Type B pancreatic cell (in vitro differentiated cells): ENCODE data around the gene GLIS2. TPM values are rescaled to one million over a fixed set of nuclear protein-coding genes. Genes with fewer than 3 reads are reported as not detected.

Experiments
- DNase-seq: peaks from one replicate; pipeline ENCODE4 v3.0.0; 2021; ENCODE audit warnings: mixed read lengths; ENCODE audit not compliant: unreplicated experiment; ENCODE audit errors: extremely low spot score
- H3K27ac Mint-ChIP-seq: 2 replicates; pipeline ENCODE4 v1.8.0; 2021; ENCODE audit warnings: mild to moderate bottlenecking, mixed read lengths
- H3K27me3 Mint-ChIP-seq: 2 replicates; pipeline ENCODE4 v1.8.0; 2021; ENCODE audit warnings: mixed read lengths
- H3K36me3 Mint-ChIP-seq: 2 replicates; pipeline ENCODE4 v1.8.0; 2021; ENCODE audit warnings: mixed read lengths
- H3K4me1 Mint-ChIP-seq: one replicate; pipeline ENCODE4 v1.8.0; 2021; ENCODE audit warnings: mixed read lengths; ENCODE audit not compliant: unreplicated experiment
- H3K4me3 Mint-ChIP-seq: 2 replicates; pipeline ENCODE4 v1.8.0; 2021; ENCODE audit warnings: mild to moderate bottlenecking, mixed read lengths
- H3K9me3 Mint-ChIP-seq: 2 replicates; pipeline ENCODE4 v1.8.0; 2021; ENCODE audit warnings: mixed read lengths
- total RNA-seq: library from RNA; stranded (reverse); gene quantifications from 2 replicates; pipeline ENCODE4 v1.2.1, GENCODE V29; 2021; ENCODE audit warnings: low replicate concordance
- TF ChIP-seq, protein P1 (sequence below): fragments of 200-600 bp; sonication (generic); conservative IDR thresholded peaks from 2 replicates; pipeline ENCODE4 v1.5.0; 2021; ENCODE audit warnings: antibody characterized with exemption, mild to moderate bottlenecking

Gene GLIS2
- total RNA-seq, 1 donor from 2014 or later, result 23.0 TPM

DNA sequence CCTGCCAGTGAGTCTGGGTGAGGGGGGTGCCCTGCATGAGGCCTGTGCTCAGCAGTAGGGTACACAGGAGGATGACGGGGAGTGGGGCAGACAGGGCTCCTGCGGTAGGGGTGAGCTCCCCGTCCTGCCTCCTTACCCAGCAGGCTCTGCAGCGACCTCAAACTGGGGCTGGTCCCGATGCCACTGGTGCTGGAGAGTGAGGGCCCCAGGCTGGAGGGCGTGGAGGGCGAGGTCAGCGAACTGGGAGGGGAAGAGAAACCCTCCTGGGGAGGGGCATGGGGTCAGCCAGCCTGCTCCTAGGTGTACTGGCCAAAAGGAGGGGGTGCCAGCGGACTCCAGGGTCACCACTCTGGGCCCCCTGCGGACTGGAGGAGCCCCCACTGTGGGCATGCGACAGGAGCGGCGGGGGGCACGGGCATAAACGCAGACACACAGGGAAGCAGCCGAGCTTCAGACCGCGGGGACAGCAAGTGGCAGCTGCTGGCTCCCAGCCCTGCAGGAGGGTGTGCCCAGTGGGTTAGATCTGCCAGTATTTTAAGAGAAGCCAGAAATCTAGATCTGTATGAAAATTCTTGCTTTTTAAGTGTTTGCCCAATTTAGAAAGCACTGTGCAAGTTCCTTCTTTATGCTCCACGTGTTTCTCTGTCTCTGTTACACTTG, 46.7 kb downstream of the GLIS2 start:
- Mint-ChIP-seq H3K4me3 (no peak overlapping the region), H3K27me3 (no peaks in the 10 kb centered on the region), H3K4me1 (peaks cover 9% of the 10 kb centered on the region), H3K36me3 (no peaks in the 10 kb centered on the region), H3K9me3 (no peaks in the 10 kb centered on the region), H3K27ac (no peak overlapping the region)
- no peak for DNase-seq
- TF ChIP-seq, protein P1, sequence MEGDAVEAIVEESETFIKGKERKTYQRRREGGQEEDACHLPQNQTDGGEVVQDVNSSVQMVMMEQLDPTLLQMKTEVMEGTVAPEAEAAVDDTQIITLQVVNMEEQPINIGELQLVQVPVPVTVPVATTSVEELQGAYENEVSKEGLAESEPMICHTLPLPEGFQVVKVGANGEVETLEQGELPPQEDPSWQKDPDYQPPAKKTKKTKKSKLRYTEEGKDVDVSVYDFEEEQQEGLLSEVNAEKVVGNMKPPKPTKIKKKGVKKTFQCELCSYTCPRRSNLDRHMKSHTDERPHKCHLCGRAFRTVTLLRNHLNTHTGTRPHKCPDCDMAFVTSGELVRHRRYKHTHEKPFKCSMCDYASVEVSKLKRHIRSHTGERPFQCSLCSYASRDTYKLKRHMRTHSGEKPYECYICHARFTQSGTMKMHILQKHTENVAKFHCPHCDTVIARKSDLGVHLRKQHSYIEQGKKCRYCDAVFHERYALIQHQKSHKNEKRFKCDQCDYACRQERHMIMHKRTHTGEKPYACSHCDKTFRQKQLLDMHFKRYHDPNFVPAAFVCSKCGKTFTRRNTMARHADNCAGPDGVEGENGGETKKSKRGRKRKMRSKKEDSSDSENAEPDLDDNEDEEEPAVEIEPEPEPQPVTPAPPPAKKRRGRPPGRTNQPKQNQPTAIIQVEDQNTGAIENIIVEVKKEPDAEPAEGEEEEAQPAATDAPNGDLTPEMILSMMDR, result no peak

DNA sequence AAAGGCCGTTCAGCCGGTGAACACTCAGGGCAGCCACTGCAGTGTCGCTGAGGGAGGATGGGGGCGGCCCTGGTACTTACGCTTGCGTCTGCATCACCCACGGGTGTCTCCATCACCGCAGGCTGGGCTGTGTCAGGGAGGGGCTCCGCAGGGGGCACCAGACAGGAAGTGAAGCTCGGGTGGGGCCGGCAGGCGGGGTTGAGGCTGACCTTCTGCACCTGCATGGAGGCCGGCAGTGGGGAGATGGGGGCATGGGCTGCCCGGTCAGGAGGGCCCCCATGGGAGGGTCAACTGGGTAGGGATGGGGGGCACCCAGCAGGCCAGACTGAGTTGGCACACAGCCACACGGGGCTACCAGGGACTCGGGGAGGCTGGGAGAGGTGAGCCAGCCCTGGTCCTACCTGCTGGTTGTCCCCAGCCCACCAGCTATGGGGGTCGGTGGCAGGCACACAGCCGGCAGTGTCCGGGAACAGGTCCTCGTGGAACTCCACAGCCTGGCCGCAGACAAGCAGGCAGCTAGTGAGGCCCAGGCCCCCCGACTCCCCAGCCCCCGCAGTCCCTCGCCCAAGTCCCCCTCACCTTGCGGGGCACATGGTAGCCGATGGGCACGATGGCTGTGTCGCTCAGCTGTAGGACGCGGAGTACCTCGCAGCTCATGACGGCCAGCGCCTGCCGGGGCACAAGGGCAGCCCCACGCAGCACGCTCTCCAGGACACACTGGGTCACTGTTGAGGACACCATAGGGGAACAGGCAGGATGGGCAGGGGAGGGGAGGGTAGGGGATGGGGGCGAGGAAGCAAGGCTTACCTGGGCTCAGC, 48.5 kb downstream of the GLIS2 start:
- H3K4me3 Mint-ChIP-seq, result no peak overlapping the region
- H3K27ac Mint-ChIP-seq, result no peak overlapping the region
- no peaks in the 10 kb centered on the region for H3K36me3 Mint-ChIP-seq
- no peaks in the 10 kb centered on the region for H3K27me3 Mint-ChIP-seq
- TF ChIP-seq, protein P1, result no peak
- H3K4me1 Mint-ChIP-seq, result peaks cover 5% of the 10 kb centered on the region
- no peaks in the 10 kb centered on the region for H3K9me3 Mint-ChIP-seq
- no peak for DNase-seq

DNA sequence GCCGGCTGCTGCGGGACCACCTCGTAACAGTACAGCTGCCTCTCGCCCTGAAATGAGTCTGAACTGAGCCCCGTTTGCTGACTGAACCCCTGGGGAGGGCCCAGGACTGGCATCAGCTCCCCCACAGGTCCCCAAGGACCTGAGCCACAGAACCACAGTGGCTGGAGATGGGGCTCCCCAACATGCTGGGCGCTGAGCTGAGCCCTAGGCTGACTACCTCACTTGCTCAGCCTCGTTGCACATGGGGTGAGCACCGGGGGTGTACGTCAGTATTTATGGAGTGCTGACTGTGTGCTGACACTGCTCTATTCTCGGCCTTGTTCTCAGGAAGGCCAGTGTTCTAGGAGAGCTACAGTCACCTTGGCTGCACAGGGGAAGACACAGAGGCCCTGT, 49.1 kb downstream of the GLIS2 start:
- no peak for DNase-seq
- Mint-ChIP-seq H3K4me1 (peaks cover 5% of the 10 kb centered on the region), H3K27ac (no peak overlapping the region), H3K9me3 (no peaks in the 10 kb centered on the region), H3K36me3 (no peaks in the 10 kb centered on the region), H3K4me3 (no peak overlapping the region), H3K27me3 (no peaks in the 10 kb centered on the region)
- TF ChIP-seq, protein P1, result no peak

DNA sequence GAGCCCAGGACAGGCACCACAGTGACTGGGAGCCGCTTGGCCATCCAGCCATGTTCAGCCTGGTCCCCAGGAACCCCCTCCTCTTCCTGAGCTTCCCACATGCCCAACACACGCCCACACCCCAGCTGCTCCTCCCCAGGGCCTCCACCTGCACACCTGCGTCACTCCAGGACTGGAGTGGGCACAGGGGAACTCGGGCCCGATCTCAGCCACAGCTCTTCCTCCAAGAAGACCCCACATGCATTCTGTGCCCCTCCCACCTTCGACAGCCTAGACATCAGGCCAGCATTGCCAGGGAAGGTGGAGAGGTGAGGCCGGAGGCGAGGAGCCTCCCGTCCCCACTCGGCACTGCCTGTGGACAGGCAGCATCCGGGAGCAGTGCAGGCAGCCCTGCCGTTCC, 49.7 kb downstream of the GLIS2 start:
- TF ChIP-seq, protein P1, result no peak
- Mint-ChIP-seq H3K27me3 (no peaks in the 10 kb centered on the region), H3K9me3 (no peaks in the 10 kb centered on the region), H3K27ac (no peak overlapping the region), H3K4me3 (no peak overlapping the region), H3K36me3 (no peaks in the 10 kb centered on the region), H3K4me1 (peaks cover 5% of the 10 kb centered on the region)
- no peak for DNase-seq

DNA sequence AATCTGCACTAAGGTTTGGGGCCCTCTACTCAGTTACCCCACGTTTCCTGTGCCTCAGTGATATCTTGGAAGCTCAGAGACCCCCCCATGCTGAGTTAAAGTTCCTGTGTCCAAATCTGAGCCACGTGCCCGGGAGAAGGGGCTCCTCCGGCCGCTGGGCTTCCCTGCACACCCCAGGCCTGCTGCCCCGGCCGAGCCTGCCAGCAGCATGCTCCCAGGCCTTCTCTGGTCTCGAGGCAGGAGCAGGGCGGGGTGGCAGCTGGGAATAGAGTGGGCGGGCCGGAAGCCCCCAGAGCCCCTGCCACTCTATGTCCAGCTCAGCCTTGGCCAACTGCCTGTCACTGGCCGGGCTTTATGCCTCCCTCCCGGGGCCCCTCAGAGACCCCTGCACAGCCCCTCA, 50.1 kb downstream of the GLIS2 start:
- H3K9me3 Mint-ChIP-seq, result no peaks in the 10 kb centered on the region
- no peaks in the 10 kb centered on the region for H3K27me3 Mint-ChIP-seq
- no peaks in the 10 kb centered on the region for H3K36me3 Mint-ChIP-seq
- no peak for DNase-seq
- H3K4me3 Mint-ChIP-seq, result no peak overlapping the region
- TF ChIP-seq, protein P1, result no peak
- H3K4me1 Mint-ChIP-seq, result peaks cover 5% of the 10 kb centered on the region
- H3K27ac Mint-ChIP-seq, result no peak overlapping the region
